GM19452 (cell line): Measurements from ENCODE around the gene PDHX.
"Not testable (repeated sequence)": the region's sequence is repeated elsewhere in the genome, so short reads cannot be mapped to it uniquely, and the experiment has no call there.

Experiments used
- ATAC-seq: cut with Tn5 transposase; IDR thresholded peaks from one replicate; pipeline ENCODE4 v1.9.1; 2021; ENCODE audit not compliant: unreplicated experiment

Gene PDHX

GRCh38 chr11:34916015-34916842 is at the start of gene PDHX, which contains the start of gene APIP:
TSS of gene PDHX (plus strand) at chr11:34916618. CDS start at chr11:34916656, 38 bp downstream.
TSS of gene APIP (minus strand) at chr11:34916379. CDS start at chr11:34916284, 95 bp downstream.
- peak; percentile 93 for ATAC-seq

GRCh38 chr11:34869425-34869824 is 47.0 kb upstream of the PDHX start:
- ATAC-seq: no peak

GRCh38 chr11:34870548-34871196 is 45.7 kb upstream of the PDHX start:
- no peak for ATAC-seq

- ATAC-seq: no peak
These were observed 42.2 kb upstream of the PDHX start for GRCh38 chr11:34874202-34874601.

GRCh38 chr11:34877375-34877975 is 38.9 kb upstream of the PDHX start:
- ATAC-seq: no peak

- ATAC-seq: no peak
These were observed 34.5 kb upstream of the PDHX start for GRCh38 chr11:34881900-34882299.

GRCh38 chr11:34886609-34887008 is 29.8 kb upstream of the PDHX start:
- no peak for ATAC-seq

GRCh38 chr11:34887260-34887659 is 29.2 kb upstream of the PDHX start:
- no peak for ATAC-seq

- no peak for ATAC-seq
These were observed 26.3 kb upstream of the PDHX start for GRCh38 chr11:34890089-34890488.

- no peak for ATAC-seq
These were observed 25.6 kb upstream of the PDHX start for GRCh38 chr11:34890812-34891211.

- ATAC-seq: no peak
These were observed 24.8 kb upstream of the PDHX start for GRCh38 chr11:34891611-34892010.

GRCh38 chr11:34893416-34893815 is 23.0 kb upstream of the PDHX start:
- ATAC-seq: no peak

GRCh38 chr11:34896191-34896590 is 20.2 kb upstream of the PDHX start:
- ATAC-seq: not testable (repeated sequence)

- no peak for ATAC-seq
These were observed 19.1 kb upstream of the PDHX start for GRCh38 chr11:34897171-34897870.

GRCh38 chr11:34898474-34898873 is 17.9 kb upstream of the PDHX start:
- ATAC-seq: no peak

- no peak for ATAC-seq
These were observed 16.8 kb upstream of the PDHX start for GRCh38 chr11:34899633-34900016.

- no peak for ATAC-seq
These were observed 11.9 kb upstream of the PDHX start for GRCh38 chr11:34904421-34904955.

- ATAC-seq: no peak
These were observed 10.8 kb upstream of the PDHX start for GRCh38 chr11:34905666-34906065.

- no peak for ATAC-seq
These were observed 8.4 kb upstream of the PDHX start for GRCh38 chr11:34907934-34908593.

- no peak for ATAC-seq
These were observed 7.0 kb upstream of the PDHX start for GRCh38 chr11:34909415-34909814.

- ATAC-seq: no peak
These were observed 6.5 kb upstream of the PDHX start for GRCh38 chr11:34909955-34910354.
